LNCaP clone FGC (cell line): ENCODE measurements around the gene MPPED2.

ENCODE experiments used
- DNase-seq: peaks from one replicate; pipeline ENCODE4 v3.0.0-alpha.2; 2011; ENCODE audit warnings: low read depth
- H3K4me3 ChIP-seq: 2 replicates; pipeline ENCODE4 v1.5.1; 2011; ENCODE audit warnings: mild to moderate bottlenecking, low read depth, low read length, control low read depth
- CTCF ChIP-seq: IDR thresholded peaks from 2 replicates; pipeline ENCODE4 v1.5.1; 2012; ENCODE audit warnings: mild to moderate bottlenecking; ENCODE audit not compliant: control insufficient read depth, insufficient read depth; ENCODE audit errors: extremely low read depth

MPPED2 gene

GRCh38 chr11:30585125-30585891 lies 845 bp downstream of the MPPED2 start:
- no peak for TF ChIP-seq CTCF
- peak overlapping the region; percentile 41 for H3K4me3 ChIP-seq
- DNase-seq: no peak

DNA sequence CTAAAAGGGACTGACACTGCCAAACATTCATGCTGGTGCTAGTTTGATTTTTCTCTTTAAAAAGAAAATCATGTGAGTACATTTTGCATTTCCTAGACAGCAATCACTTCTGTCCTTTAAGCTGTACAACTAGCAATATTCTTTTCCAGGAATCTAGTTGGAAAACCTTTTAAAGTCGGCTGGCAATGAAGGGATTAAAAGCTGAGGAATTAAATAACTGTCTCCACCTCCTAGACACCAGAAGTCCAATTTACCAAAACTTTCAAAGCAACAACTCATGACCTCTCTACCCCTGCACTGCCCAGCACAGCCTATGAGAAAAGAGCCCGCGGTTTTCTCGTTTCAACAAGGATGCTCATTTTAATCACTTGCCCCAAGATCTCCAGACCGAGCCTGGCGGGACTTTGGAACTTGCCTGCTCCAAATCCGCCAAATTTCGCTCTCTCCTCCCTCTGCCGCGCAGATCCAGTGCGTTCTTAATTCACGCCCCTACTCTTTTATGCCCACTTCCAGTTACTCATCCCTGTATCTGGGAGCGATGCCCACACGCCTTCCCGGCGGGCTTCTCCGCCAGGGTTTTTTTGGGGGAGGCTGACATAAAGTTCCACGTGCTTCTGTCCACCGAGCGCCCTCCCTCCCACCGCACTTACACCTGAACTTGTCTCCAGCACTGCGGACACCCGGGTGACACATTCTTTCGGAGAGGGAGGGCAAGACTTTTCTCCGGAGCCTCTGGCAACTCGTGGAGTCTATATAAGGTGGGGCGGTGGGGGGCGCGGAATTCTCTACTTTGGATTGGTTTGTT lies 2.5 kb downstream of the MPPED2 start:
- H3K4me3 ChIP-seq: no peak overlapping the region
- no peak for DNase-seq
- TF ChIP-seq CTCF: no peak

DNA sequence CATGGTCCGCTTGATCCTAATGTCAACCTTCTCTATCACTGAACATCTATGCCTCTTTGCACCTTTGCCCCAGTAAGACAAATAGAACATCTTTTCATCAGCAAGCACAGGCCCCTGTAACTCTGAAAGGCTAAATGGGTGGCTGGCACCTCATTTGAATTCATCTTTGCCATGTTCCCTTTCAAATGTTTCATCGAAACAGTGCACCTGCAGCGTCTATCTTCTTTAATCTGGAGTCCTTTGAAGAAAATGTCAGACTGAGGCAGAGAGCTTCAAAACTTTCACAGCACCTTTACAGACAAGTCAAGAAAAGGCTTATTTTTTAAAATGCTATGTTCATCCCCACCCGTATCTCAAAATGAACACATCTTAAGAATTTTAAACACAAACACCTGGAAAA lies 3.4 kb downstream of the MPPED2 start:
- H3K4me3 ChIP-seq: no peak overlapping the region
- no peak for DNase-seq
- TF ChIP-seq CTCF: no peak

- TF ChIP-seq CTCF: no peak
- DNase-seq: no peak
- H3K4me3 ChIP-seq: no peak overlapping the region
Measured at GRCh38 chr11:30581675-30582074, 4.5 kb downstream of the MPPED2 start.

GRCh38 chr11:30580573-30580972 lies 5.6 kb downstream of the MPPED2 start:
- no peak for TF ChIP-seq CTCF
- DNase-seq: no peak
- H3K4me3 ChIP-seq: no peak overlapping the region

- TF ChIP-seq CTCF: no peak
- H3K4me3 ChIP-seq: no peak overlapping the region
- no peak for DNase-seq
Measured at GRCh38 chr11:30579415-30580175, 6.6 kb downstream of the MPPED2 start.
